Calu3 (cell line): ENCODE data around the gene PRUNE1. TPM values are rescaled to one million over a fixed set of nuclear protein-coding genes. Genes with fewer than 3 reads are reported as not detected.
A peak's percentile ranks its signal among the peaks of the same experiment; 100 is the strongest.

Experiments
- BruUV-seq: library from RNA; stranded (reverse); fragments of 400-500 nt; replicated peaks from 2 replicates; lab custom pipeline; 2021; lab: Mats Ljungman, UMichigan
- CTCF ChIA-PET: fragments of 300-600 bp; sonication (Branson Sonifier 250); formaldehyde crosslinking; loops from one replicate; lab custom pipeline; 2022; ENCODE audit warnings: antibody characterized with exemption; lab: Charles Lee
- DNase-seq: peaks from one replicate; pipeline ENCODE4 v3.0.0; 2022
- H3K27ac Mint-ChIP-seq: one replicate; pipeline ENCODE4 v1.8.0; 2022; ENCODE audit warnings: mixed read lengths; ENCODE audit not compliant: unreplicated experiment
- H3K27me3 Mint-ChIP-seq: one replicate; pipeline ENCODE4 v1.8.0; 2022; ENCODE audit warnings: mixed read lengths; ENCODE audit not compliant: unreplicated experiment
- H3K36me3 Mint-ChIP-seq: one replicate; pipeline ENCODE4 v1.8.0; 2022; ENCODE audit warnings: mild to moderate bottlenecking, moderate library complexity, mixed read lengths; ENCODE audit not compliant: insufficient read depth, unreplicated experiment
- H3K4me1 Mint-ChIP-seq: one replicate; pipeline ENCODE4 v1.8.0; 2022; ENCODE audit warnings: mild to moderate bottlenecking, low read depth, mixed read lengths; ENCODE audit not compliant: unreplicated experiment
- H3K4me3 Mint-ChIP-seq: one replicate; pipeline ENCODE4 v1.8.0; 2022; ENCODE audit warnings: mild to moderate bottlenecking, low read depth, moderate library complexity, mixed read lengths; ENCODE audit not compliant: unreplicated experiment
- H3K9me3 Mint-ChIP-seq: one replicate; pipeline ENCODE4 v1.8.0; 2022; ENCODE audit warnings: low read depth, mixed read lengths; ENCODE audit not compliant: unreplicated experiment
- CTCF ChIP-seq: fragments of 200-600 bp; IDR thresholded peaks from one replicate; pipeline ENCODE4 v1.8.0; 2022; ENCODE audit warnings: antibody characterized with exemption; ENCODE audit not compliant: unreplicated experiment
- intact Hi-C: fragments of 100-400 bp; cut with micrococcal nuclease; formaldehyde crosslinking; loops from one replicate; pipeline ENCODE4 v1.10.0; 2022; ENCODE audit not compliant: unreplicated experiment
- total RNA-seq: library from RNA; stranded (reverse); gene quantifications from 2 replicates; pipeline ENCODE4 v1.2.3, GENCODE V29; 2022

PRUNE1 gene
- total RNA-seq, 1 experiment from 2014 or later, result 15.9 TPM

GRCh38 chr1:151039521-151039920 lies 31.3 kb downstream of the PRUNE1 start:
- TF ChIP-seq CTCF, result no peak
- Mint-ChIP-seq H3K36me3 (no peaks in the 10 kb centered on the region), H3K4me3 (no peak overlapping the region), H3K27ac (no peak overlapping the region), H3K9me3 (no peaks in the 10 kb centered on the region), H3K4me1 (peaks cover 9% of the 10 kb centered on the region), H3K27me3 (no peaks in the 10 kb centered on the region)
- intact Hi-C loops, result no loop called here
- CTCF ChIA-PET, result no interaction called here
- no TSS peak for BruUV-seq
- no peak for DNase-seq

- Mint-ChIP-seq H3K9me3 (no peaks in the 10 kb centered on the region), H3K4me1 (no peaks in the 10 kb centered on the region), H3K27me3 (no peaks in the 10 kb centered on the region), H3K4me3 (no peak overlapping the region), H3K36me3 (peaks cover 10% of the 10 kb centered on the region), H3K27ac (no peak overlapping the region)
- intact Hi-C loops, result no loop called here
- no peak for TF ChIP-seq CTCF
- CTCF ChIA-PET, result interaction anchor here (0.7 to 1.5 kb wide), 2 partner anchors 19 to 376 kb away, joined by 3 to 4 read pairs; no protein-coding TSS in a partner anchor
- DNase-seq, result no peak
- no TSS peak for BruUV-seq
Observed at GRCh38 chr1:151043163-151043562, 34.9 kb downstream of the PRUNE1 start.

GRCh38 chr1:151047591-151047924 lies 39.3 kb downstream of the PRUNE1 start, which contains the start of gene C1orf56:
Gene C1orf56, plus strand, starts transcription at chr1:151047751. Its CDS starts 97 bp downstream, at chr1:151047848.
- Mint-ChIP-seq H3K27me3 (no peaks in the 10 kb centered on the region), H3K4me1 (no peaks in the 10 kb centered on the region), H3K27ac (peak within 1 kb of the TSS; percentile 57), H3K9me3 (no peaks in the 10 kb centered on the region), H3K36me3 (peaks cover 47% of the 10 kb centered on the region), H3K4me3 (peak within 1 kb of the TSS; percentile 85)
- TF ChIP-seq CTCF, result no peak
- BruUV-seq, result no TSS peak
- CTCF ChIA-PET, result interaction anchor here (0.6 to 1.5 kb wide), 9 partner anchors 8 to 42 kb away, joined by 3 to 13 read pairs (median 5); partner anchors contain the start of genes CDC42SE1, GABPB2, MINDY1 and MLLT11
- intact Hi-C loops, result no loop called here
- peak; percentile 72 for DNase-seq

- Mint-ChIP-seq H3K27me3 (no peaks in the 10 kb centered on the region), H3K4me3 (peak overlapping the region; percentile 85), H3K36me3 (peaks cover 52% of the 10 kb centered on the region), H3K4me1 (no peaks in the 10 kb centered on the region), H3K27ac (peak overlapping the region; percentile 57), H3K9me3 (no peaks in the 10 kb centered on the region)
- CTCF ChIA-PET, result interaction anchor here (0.5 to 1.5 kb wide), 11 partner anchors 8 to 172 kb away, joined by 3 to 13 read pairs (median 5); partner anchors contain the start of genes ANXA9, ARNT, CDC42SE1 and GABPB2
- intact Hi-C loops, result no loop called here
- peak; percentile 71 for TF ChIP-seq CTCF
- BruUV-seq, result TSS peak; percentile 71
- DNase-seq, result peak; percentile 79
Observed at GRCh38 chr1:151047925-151048644, 39.8 kb downstream of the PRUNE1 start.
